GM18517 (cell line): ENCODE measurements around the gene PCDHGB7.
"Not testable (repeated sequence)": the region's sequence is repeated elsewhere in the genome, so short reads cannot be mapped to it uniquely, and the experiment has no call there.

Experiments
- ATAC-seq: cut with Tn5 transposase; IDR thresholded peaks from one replicate; pipeline ENCODE4 v1.9.1; 2021; ENCODE audit warnings: mild to moderate bottlenecking, moderate library complexity; ENCODE audit not compliant: unreplicated experiment

Gene PCDHGB7

GRCh38 chr5:141417494-141418172 lies at the start of gene PCDHGB7:
TSS of gene PCDHGB7 (plus strand) at chr5:141417677. CDS start at chr5:141417860, 183 bp downstream.
- peak; percentile 76 for ATAC-seq

GRCh38 chr5:141369994-141370848 lies 47.3 kb upstream of the PCDHGB7 start, which contains the start of gene PCDHGB3:
TSS of gene PCDHGB3 (plus strand) at chr5:141370242. CDS start at chr5:141370395, 153 bp downstream.
- peak; percentile 90 for ATAC-seq

- no peak for ATAC-seq
These were observed 45.7 kb upstream of the PCDHGB7 start for GRCh38 chr5:141371572-141372475.

- no peak for ATAC-seq
These were observed 43.7 kb upstream of the PCDHGB7 start, which contains the start of gene PCDHGA6 for GRCh38 chr5:141373673-141374317. TSS of gene PCDHGA6 (plus strand) at chr5:141373891. CDS start at chr5:141374084, 193 bp downstream.

DNA sequence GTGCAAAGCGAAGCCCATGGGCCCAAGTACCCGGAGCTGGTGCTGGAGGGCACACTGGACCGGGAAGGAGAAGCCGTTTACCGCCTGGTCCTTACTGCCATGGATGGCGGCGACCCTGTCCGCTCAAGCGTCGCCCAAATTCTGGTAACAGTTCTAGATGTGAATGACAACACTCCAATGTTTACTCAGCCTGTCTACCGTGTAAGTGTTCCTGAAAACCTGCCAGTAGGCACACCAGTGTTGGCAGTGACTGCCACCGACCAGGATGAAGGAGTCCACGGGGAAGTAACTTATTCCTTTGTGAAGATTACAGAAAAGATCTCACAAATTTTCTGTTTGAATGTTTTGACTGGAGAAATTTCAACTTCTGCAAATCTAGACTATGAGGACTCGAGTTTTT lies 42.9 kb upstream of the PCDHGB7 start:
- no peak for ATAC-seq

- ATAC-seq: not testable (repeated sequence)
These were observed 41.9 kb upstream of the PCDHGB7 start for GRCh38 chr5:141375444-141376155.

- ATAC-seq: no peak
These were observed 34.8 kb upstream of the PCDHGB7 start, which contains the start of gene PCDHGA7 for GRCh38 chr5:141382469-141383294. TSS of gene PCDHGA7 (plus strand) at chr5:141382742. CDS start at chr5:141382900, 158 bp downstream.

- ATAC-seq: no peak
These were observed 34.1 kb upstream of the PCDHGB7 start for GRCh38 chr5:141383345-141383744.

DNA sequence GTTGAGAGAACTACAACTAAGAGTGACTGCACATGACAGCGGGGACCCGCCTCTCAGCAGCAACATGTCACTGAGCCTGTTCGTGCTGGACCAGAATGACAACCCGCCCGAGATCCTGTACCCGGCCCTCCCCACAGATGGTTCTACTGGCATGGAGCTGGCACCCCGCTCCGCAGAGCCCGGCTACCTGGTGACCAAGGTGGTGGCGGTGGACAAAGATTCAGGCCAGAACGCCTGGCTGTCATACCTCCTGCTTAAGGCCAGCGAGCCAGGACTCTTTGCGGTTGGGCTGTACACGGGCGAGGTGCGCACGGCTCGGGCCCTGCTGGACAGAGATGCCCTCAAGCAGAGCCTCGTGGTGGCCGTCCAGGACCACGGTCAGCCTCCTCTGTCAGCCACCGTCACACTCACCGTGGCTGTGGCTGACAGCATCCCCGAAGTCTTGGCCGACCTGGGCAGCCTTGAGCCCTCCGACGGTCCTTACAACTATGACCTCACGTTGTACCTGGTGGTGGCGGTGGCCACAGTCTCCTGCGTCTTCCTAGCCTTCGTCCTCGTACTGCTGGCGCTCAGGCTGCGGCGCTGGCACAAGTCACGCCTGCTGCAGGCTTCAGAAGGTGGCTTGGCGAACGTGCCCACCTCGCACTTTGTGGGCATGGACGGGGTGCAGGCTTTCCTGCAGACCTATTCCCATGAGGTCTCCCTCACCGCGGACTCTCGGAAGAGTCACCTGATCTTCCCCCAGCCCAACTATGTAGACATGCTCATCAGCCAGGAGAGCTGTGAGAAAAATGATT lies 32.8 kb upstream of the PCDHGB7 start:
- ATAC-seq: no peak

DNA sequence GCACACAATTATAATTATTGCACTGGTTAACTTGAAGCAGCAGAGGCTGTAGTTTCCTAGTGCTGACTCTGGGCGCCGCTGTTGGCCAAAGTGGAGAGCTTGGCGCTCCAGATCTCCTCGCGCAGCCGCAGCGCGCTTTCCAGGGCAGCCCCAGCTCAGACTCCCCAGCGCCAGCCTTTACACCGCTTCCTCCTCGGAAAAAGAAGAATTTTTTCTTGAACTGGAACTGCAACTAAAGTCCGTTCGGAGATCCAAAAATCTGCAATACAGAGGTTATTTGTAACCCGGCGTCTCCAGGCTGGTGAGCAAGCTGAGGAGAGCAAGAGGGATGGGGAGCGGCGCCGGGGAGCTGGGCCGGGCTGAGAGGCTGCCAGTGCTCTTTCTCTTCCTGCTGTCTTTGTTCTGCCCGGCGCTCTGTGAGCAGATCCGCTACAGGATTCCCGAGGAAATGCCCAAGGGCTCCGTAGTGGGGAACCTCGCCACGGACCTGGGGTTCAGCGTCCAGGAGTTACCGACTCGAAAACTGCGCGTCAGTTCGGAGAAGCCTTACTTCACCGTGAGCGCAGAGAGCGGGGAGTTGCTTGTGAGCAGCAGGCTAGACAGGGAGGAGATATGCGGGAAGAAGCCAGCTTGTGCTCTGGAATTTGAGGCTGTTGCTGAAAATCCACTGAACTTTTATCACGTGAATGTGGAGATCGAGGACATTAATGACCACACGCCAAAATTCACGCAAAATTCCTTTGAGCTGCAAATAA lies 29.7 kb upstream of the PCDHGB7 start, which contains the start of gene PCDHGB4:
Gene PCDHGB4 (plus strand): TSS at position 142 of the 755 bp plus-strand sequence. CDS start 187 bp downstream, at position 329.
- not testable (repeated sequence) for ATAC-seq

- no peak for ATAC-seq
These were observed 28.8 kb upstream of the PCDHGB7 start for GRCh38 chr5:141388661-141389060.

DNA sequence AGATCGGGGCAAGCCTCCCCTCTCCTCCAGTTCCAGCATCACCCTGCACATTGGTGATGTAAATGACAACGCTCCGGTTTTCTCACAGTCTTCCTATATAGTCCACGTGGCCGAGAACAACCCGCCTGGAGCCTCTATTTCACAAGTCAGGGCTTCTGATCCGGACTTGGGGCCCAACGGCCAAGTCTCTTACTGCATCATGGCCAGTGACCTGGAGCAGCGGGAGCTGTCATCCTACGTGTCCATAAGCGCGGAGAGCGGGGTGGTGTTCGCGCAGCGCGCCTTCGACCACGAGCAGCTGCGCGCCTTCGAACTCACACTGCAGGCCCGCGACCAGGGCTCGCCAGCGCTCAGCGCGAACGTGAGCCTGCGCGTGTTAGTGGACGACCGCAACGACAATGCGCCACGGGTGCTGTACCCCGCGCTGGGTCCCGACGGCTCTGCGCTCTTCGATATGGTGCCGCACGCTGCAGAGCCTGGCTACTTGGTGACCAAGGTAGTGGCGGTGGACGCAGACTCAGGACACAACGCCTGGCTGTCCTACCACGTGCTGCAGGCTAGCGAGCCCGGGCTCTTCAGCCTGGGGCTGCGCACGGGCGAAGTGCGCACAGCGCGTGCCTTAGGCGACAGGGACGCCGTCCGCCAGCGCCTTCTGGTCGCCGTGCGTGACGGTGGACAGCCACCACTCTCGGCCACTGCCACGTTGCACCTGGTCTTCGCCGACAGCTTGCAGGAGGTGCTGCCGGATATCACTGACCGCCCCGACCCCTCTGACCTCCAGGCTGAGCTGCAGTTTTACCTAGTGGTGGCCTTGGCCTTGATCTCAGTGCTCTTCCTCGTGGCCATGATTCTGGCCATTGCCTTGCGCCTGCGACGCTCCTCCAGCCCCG lies 28.1 kb upstream of the PCDHGB7 start:
- ATAC-seq: no peak

GRCh38 chr5:141392429-141393198 lies 24.9 kb upstream of the PCDHGB7 start, which contains the start of gene PCDHGA8:
TSS of gene PCDHGA8 (plus strand) at chr5:141392633. CDS start at chr5:141392814, 181 bp downstream.
- no peak for ATAC-seq

DNA sequence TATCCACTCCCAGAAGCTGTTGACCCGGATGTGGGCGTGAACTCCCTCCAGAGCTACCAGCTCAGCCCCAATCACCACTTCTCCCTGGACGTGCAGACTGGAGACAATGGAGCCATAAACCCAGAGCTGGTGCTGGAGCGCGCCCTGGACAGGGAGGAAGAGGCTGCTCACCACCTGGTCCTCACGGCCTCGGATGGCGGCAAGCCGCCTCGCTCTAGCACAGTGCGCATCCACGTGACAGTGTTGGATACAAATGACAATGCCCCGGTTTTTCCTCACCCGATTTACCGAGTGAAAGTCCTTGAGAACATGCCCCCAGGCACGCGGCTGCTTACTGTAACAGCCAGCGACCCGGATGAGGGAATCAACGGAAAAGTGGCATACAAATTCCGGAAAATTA lies 24.2 kb upstream of the PCDHGB7 start:
- no peak for ATAC-seq
